GM10248 (cell line): ENCODE measurements around the gene CTTN.

Experiments
- CTCF ChIA-PET: fragments of 300-600 bp; sonication (Branson Sonifier 250); formaldehyde crosslinking; extraction: SDS; loops from one replicate; lab custom pipeline; 2021; ENCODE audit warnings: antibody characterized with exemption; lab: Yijun Ruan, JAX
- POLR2A ChIA-PET: fragments of 350-650 bp; sonication (Branson Sonifier 250); formaldehyde crosslinking; extraction: SDS; loops from one replicate; lab custom pipeline; 2020; ENCODE audit warnings: antibody characterized with exemption; lab: Yijun Ruan, JAX
- DNase-seq: peaks from one replicate; pipeline ENCODE4 v3.0.0; 2012; ENCODE audit errors: extremely low spot score
- TF ChIP-seq, protein P1 (sequence below): IDR thresholded peaks from 2 replicates; pipeline ENCODE4 v1.5.1; 2012; ENCODE audit warnings: mild to moderate bottlenecking, low read depth; ENCODE audit errors: extremely low read depth, missing control alignments, control extremely low read depth

The CTTN gene

DNA sequence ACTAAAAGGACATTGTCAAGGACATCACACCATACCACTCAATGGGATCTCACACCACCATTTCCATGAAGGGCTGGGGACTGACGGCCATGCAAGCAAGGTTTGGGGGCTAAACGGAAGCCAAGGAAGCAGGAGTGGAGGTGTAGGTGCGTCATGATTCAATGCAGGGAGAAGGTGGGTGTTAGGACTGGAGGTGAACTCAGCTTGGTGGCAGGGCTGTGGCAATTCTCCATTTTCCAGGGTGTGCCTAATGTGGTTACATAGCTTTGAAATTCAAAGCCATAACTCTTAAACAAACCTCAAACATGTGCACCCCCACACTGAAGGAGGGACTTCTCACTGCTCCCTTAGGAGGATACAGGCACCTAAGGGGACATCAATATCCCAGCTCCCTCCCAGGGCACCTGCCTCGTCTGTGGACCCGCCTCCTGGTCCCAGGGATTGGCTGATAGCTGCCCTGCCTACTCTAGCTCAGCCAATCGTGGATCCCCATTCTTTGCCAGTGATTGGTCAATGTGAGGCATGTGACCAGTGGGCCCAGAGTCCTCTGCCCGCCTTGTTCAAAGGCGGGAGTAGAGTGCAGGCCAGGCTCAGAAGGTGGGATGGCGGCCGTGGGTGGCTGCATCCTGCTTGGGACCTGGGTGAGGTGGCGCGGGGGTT, 64.6 kb downstream of the CTTN start:
- ChIA-PET CTCF (interaction anchor here (0.7 to 1.2 kb wide), 2 partner anchors 8 to 9 kb away, joined by 3 read pairs; no protein-coding TSS in a partner anchor), POLR2A (no interaction called here)
- TF ChIP-seq, protein P1, sequence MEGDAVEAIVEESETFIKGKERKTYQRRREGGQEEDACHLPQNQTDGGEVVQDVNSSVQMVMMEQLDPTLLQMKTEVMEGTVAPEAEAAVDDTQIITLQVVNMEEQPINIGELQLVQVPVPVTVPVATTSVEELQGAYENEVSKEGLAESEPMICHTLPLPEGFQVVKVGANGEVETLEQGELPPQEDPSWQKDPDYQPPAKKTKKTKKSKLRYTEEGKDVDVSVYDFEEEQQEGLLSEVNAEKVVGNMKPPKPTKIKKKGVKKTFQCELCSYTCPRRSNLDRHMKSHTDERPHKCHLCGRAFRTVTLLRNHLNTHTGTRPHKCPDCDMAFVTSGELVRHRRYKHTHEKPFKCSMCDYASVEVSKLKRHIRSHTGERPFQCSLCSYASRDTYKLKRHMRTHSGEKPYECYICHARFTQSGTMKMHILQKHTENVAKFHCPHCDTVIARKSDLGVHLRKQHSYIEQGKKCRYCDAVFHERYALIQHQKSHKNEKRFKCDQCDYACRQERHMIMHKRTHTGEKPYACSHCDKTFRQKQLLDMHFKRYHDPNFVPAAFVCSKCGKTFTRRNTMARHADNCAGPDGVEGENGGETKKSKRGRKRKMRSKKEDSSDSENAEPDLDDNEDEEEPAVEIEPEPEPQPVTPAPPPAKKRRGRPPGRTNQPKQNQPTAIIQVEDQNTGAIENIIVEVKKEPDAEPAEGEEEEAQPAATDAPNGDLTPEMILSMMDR = no peak
- DNase-seq = no peak

DNA sequence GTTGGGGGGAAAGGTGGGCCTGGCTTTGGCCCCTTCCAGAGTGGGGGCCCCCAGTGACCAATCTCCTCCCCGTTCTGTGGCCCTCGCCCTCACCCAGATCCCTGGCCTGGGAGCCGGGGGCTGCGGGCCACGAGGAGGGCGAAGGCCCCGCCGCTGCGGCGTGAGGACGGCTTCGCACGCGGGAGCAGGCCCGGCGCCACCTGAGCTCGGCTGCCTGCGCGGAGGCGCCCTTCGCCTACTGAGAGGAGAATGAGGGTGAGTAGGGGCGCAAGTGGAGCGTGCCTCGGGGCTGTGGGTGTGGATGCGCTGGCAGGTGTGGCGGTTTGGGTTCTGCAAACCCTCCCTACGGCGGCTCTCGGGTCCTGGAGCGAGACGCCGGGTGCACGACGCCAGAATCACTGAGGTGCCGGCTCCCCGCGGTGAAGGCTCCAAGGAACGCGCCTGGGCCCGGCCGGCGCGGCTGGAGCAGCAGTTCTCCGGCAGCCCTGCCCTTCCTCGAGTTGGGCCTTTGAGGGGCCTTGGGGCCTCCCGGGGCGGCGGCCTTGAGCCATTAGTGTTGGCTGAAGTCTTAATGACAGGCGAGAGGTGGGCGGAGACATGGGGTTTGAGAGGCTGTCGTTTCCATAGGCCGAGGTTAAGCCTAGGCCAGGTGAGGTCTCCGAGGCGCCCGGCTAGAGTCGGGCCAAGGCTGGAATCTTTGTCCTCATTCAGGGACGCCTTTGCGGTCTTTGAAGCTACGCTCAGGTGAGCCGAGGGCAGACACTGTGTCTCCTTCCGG, 65.3 kb downstream of the CTTN start:
- TF ChIP-seq, protein P1 = no peak
- ChIA-PET CTCF (interaction anchor here (1.2 kb wide), 1 partner anchor 7 kb away, joined by 3 read pairs; no protein-coding TSS in a partner anchor), POLR2A (no interaction called here)
- DNase-seq = no peak

DNA sequence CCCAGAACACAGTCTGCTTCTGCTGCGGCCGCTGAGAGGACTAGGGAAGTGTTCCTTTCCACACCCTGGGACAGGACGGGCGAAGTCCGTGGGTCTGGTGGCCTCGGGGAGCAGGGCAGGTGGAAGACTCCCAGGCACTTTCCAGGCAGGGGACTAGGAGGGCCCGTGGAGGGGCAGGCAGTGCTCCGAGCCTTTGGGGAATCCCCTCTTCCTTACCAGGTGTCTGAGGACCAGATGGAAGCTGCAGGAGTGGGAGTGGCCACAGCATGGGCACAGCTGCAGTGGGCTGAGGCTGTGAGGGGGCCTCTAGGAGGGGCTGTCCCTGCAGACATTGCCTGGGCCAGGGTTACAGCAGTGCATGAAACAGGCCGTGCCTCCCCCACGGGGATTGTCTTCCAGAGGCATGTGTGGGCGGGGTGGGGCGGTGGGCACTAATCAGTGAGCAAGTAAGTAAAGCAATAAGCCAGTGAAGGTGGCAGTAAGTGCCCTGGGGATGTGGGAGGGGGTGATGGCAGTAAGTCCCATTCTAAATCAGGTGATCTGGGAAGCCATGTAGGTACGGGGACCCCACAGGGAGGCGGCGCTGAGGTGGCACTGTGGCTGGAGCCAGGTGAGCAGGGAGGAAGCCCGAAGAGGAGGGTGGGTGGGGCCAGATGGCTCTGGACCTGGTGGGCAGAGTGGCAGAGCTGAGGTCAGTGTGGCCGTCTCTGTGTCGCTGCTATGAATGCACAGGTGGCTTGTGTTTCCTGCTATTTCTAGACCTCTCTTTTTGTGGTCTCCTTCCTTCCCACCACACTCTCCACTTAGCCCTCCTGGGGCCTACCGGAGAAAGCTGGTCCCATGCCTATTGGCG, 66.4 kb downstream of the CTTN start:
- no peak for DNase-seq
- ChIA-PET POLR2A (no interaction called here), CTCF (interaction anchor here (0.9 to 1.1 kb wide), 2 partner anchors 9 to 15 kb away, joined by 3 read pairs; no protein-coding TSS in a partner anchor)
- TF ChIP-seq, protein P1 = no peak

DNA sequence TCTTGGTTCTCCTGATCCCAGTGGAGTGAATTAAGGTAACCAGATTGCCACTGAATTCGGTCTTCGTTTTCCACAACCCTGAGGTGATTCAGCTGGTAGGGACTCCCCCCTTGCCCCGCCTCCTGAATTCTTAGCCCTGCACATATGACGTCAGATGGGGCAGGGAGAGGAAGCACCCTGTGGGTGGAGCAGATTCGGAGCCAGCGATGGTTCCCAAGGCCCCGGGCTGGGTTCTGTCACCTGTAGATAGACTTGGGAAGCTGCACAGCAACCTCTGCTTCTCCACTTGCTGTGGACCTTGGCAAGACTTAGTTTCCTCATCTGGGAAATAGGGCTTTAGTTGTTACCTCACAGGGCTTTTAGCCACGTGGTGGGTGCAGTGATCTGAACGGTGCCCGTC, 67.8 kb downstream of the CTTN start:
- DNase-seq = no peak
- CTCF ChIA-PET = interaction anchor here (1.7 kb wide), 1 partner anchor 290 kb away, joined by 4 read pairs; no protein-coding TSS in a partner anchor
- POLR2A ChIA-PET = no interaction called here
- TF ChIP-seq, protein P1 = no peak

DNA sequence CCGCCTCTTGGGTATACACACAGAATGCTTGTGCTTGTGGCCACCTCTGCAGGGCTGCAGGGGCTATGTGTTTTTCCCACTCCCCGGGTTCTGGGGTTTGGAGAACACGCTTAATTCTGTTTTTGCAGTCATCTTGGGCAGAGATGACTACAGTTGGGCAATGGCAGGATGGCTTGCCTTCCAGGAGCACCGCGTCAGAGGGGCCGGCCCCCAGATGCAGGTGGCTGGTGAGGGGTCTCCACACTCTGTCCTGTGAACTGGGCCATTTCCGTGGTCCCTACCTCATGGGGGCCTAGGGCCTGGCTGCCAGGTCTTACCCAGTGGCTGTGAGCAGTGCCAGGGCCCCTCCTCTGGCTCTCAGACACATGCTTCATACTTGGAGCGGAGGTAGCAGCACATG, 68.3 kb downstream of the CTTN start:
- POLR2A ChIA-PET = no interaction called here
- no peak for DNase-seq
- TF ChIP-seq, protein P1 = no peak
- CTCF ChIA-PET = interaction anchor here (1.7 to 2.6 kb wide), 3 partner anchors 13 to 290 kb away, joined by 4 to 15 read pairs (median 8); no protein-coding TSS in a partner anchor
